HG03342 (cell line): ENCODE data around the gene FOS.
"Not testable (repeated sequence)": the region's sequence is repeated elsewhere in the genome, so short reads cannot be mapped to it uniquely, and the experiment has no call there.

Source experiments
- ATAC-seq: cut with Tn5 transposase; IDR thresholded peaks from one replicate; pipeline ENCODE4 v1.9.1; 2021; ENCODE audit warnings: mild to moderate bottlenecking, moderate library complexity; ENCODE audit not compliant: unreplicated experiment

The FOS gene

GRCh38 chr14:75292101-75292563 is 13.5 kb downstream of the FOS start:
- no peak for ATAC-seq

DNA sequence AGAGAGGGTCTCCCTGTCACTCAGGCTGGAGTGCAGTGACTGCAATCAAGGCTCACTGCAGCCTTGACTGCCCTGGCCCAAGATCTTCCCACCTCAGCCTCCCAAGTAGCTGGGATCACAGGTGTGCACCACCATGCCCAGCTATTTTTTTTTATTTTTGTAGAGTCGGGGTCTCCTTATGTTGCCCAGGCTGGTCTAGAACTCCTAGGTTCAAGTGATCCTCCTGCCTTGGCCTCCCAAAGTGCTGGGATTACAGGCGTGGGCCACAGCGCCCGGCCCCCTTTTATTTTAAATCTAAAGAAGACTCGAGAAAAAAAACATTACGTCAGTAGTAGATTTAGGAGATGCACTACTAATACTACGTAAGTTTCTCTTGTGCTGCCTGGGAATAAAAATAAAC is 14.3 kb downstream of the FOS start:
- no peak for ATAC-seq

DNA sequence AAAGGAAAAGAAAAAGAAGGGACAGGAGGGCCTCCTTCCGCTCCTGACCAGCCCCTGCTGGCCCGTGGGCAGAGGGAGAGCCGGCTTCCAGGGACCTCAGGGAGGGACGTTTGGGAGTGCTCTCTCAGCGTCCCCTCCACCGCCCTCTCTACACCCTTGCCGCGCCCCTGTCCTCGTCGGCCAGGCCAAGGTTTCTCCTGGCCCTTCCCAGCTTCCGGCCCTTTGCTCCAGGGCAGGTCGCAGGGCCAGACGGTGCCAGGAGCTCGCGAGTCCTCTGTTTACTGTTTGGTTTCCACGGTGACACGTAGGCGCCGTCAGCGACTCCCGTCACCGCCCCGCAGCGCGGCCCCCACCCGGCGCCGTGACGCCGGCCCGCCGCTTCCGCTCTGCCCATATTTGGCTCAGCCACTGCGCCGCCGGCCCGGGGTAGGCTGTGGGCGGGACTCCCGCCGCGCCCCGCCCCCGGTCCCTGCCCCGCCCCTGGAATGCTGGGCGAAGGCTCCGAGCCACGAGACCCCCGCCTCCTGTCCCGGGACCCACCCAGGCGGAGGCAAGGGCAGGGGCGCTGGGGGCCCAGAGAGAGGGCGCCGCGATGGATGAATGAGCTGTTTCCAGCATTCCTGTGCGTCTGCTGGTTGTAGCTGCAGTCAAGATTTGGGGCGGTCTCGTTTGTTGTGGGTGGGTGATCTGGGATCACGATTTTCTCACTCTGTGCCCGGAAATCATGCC is 15.5 kb downstream of the FOS start:
- peak; percentile 95 for ATAC-seq

GRCh38 chr14:75294649-75295033 is 16.0 kb downstream of the FOS start:
- no peak for ATAC-seq

DNA sequence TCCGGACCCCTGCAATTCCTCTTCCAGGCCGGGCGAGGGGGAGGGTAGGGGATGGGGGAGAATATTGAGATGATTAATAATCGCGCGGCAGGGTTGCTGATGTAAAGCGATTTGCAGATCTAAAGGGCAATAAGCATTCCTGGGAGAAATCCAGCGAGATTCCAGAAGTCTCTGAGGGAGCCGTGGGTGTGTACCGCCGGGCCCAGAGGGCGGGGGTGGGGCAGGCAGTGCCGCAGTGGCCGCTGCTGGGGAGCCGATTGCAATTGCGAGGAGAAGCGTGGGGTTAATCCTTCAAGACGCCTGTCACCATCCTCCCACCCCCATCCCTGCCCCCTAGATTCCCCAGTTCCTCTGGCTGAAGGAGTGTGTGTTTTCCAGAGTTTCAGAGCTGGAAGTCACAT is 16.4 kb downstream of the FOS start:
- no peak for ATAC-seq

DNA sequence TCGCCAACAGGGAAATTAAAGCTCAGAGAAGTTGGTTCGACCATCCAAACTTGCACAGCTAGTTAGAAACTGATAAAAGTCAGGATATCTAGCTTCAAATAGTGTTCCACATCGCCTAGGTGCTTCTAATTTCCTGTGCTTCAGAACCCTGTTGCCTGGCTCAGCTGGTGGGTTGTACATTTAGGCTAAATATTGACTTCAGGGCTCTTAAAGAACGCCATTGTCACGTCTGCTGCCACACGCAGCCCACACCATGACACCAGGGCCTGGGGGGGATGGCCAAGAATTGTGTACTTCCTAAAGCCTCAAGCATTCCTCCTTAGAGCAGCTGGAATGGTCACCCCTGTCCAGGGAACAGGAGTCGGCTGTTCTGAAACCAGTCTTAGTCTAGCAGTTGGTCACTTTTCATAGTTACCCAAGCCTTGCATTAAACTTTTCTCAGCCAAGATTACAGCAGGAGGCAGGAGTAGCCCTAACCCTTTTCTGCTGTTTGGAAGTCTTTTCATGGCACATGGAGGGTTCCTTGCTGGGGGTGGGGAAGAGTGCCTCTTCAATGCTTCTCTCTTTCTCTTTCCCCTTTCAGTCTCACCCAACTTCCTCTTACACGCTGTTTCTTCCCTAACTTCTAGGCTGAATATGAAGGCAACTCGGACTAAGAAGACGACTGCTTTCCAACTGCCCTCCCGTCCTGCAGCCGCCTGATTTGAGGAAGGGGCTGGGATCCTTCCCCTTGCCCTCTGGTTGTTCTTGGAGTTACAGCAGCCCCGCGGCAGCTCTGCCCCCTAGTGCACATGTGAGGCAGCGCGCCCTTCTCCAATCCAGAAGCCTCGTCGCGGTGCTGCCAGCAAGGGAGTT is 17.1 kb downstream of the FOS start:
- ATAC-seq = no peak

GRCh38 chr14:75297411-75298040 is 18.9 kb downstream of the FOS start:
- no peak for ATAC-seq

- no peak for ATAC-seq
Observed at GRCh38 chr14:75298187-75298965, 19.7 kb downstream of the FOS start.

DNA sequence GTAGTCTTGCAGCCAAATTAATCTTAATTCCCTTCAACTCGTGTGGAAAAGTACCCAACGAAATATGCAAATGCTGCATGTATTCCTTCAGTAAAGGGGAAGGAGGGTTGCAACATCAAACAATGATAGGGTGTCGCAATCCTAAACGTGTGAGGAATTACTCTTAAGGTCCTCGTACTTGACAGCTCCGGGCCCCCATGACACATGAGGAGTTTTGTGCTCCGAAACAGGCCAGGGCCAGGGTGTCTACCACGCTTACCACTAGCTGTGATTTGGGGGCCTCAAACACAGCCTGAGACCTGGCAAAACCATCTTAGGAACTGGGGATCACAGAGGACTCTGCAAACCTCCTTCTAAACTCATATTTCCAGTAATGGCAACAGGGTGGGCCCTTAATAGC is 20.4 kb downstream of the FOS start:
- ATAC-seq = no peak

GRCh38 chr14:75299576-75299975 is 20.9 kb downstream of the FOS start:
- no peak for ATAC-seq

DNA sequence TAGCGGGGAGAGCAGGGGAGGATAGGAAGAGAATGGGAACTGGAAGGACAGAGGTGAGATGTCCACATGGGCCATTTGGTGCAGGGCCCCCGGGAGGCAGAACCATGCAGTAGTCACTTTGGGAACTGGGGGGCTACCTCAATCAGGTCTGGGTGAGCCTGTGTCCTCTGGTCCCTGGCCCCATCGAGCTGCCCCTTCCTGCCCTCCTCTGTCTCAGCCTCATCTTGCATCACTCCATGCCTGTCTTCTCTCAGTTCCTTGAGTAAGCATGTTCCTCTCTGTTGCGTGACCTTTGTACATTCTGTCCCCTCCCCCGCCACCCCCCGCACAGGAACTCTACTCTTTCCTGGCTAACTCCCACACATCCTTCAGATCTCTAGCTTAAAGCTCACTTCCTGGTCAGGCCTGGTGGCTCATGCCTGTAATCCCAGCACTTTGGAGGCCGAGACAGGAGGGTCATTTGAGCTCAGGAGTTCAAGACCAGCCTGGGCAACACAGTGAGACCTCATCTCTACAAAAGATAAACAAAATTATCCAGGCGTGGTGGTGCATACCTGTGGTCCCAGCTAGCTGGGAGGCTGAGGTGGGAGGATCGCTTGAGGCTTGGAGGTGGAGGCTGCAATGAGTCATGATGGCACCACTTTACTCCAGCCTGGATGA is 23.2 kb downstream of the FOS start:
- no peak for ATAC-seq

- no peak for ATAC-seq
Observed at GRCh38 chr14:75303381-75303789, 24.8 kb downstream of the FOS start.

GRCh38 chr14:75306410-75306809 is 27.8 kb downstream of the FOS start:
- ATAC-seq = not testable (repeated sequence)

- peak; percentile 51 for ATAC-seq
Observed at GRCh38 chr14:75306927-75307699, 28.5 kb downstream of the FOS start.

- ATAC-seq = no peak
Observed at GRCh38 chr14:75307700-75308379, 29.2 kb downstream of the FOS start.

DNA sequence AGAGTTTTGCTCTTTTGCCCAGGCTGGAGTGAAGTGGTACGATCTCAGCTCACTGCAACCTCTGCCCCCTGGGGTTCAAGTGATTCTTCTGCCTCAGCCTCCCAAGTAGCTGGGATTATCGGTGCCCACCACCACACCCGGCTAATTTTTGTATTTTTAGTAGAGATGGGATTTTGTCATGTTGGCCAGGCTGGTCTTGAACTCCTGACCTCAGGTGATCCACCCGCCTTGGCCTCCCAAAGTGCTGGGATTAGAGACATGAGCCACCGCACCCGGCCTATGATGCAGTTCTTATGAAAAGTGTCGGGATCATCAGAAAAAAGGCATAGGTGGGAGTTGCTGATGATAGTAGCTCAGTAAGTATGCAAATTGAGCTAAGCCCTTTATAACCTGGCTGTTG is 30.4 kb downstream of the FOS start:
- ATAC-seq = not testable (repeated sequence)

GRCh38 chr14:75309561-75309960 is 30.9 kb downstream of the FOS start:
- ATAC-seq = not testable (repeated sequence)

- ATAC-seq = no peak
Observed at GRCh38 chr14:75310295-75311111, 31.9 kb downstream of the FOS start.
